Trophoblast cell (in vitro differentiated cells and primary cell): Measurements from ENCODE around the gene LHX6.

Experiments used
- DNase-seq, 2 donors: peaks; one replicate each; pipeline ENCODE4 v3.0.0-alpha.2; 2016
- H2AFZ ChIP-seq: 2 replicates; pipeline ENCODE4 v1.6.1; 2013; ENCODE audit warnings: low read length, moderate library complexity, mild to moderate bottlenecking; ENCODE audit not compliant: insufficient read depth, poor library complexity
- H2AK5ac ChIP-seq: 2 replicates; pipeline ENCODE4 v1.6.1; 2013; ENCODE audit warnings: mild to moderate bottlenecking, low read length
- H2BK120ac ChIP-seq: 2 replicates; pipeline ENCODE4 v1.6.1; 2013; ENCODE audit warnings: low read length, mild to moderate bottlenecking, moderate library complexity; ENCODE audit not compliant: insufficient read depth, poor library complexity
- H2BK12ac ChIP-seq: 2 replicates; pipeline ENCODE4 v1.6.1; 2013; ENCODE audit warnings: mild to moderate bottlenecking, low read length, moderate library complexity
- H2BK5ac ChIP-seq: 2 replicates; pipeline ENCODE4 v1.6.1; 2013; ENCODE audit warnings: low read length, low read depth, moderate library complexity, mild to moderate bottlenecking; ENCODE audit not compliant: poor library complexity
- H3K14ac ChIP-seq: 2 replicates; pipeline ENCODE4 v1.6.1; 2013; ENCODE audit warnings: mild to moderate bottlenecking, low read length
- H3K18ac ChIP-seq: 2 replicates; pipeline ENCODE4 v1.6.1; 2013; ENCODE audit warnings: mild to moderate bottlenecking, low read length
- H3K23ac ChIP-seq: 2 replicates; pipeline ENCODE4 v1.6.1; 2013; ENCODE audit warnings: low read length
- H3K27ac ChIP-seq: 2 replicates; pipeline ENCODE4 v1.5.1; 2013; ENCODE audit warnings: low read depth, mild to moderate bottlenecking, inconsistent platforms, low read length, moderate library complexity
- H3K27me3 ChIP-seq: 2 replicates; pipeline ENCODE4 v1.6.1; 2013; ENCODE audit warnings: inconsistent platforms, mild to moderate bottlenecking, low read length, moderate library complexity; ENCODE audit not compliant: insufficient read depth
- H3K36me3 ChIP-seq, 2 experiments: 1 replicate in 1 of 2; 2 replicates in 1 of 2; pipeline ENCODE4 v1.6.1; 2013; ENCODE audit warnings: low read length in 2 of 2, mild to moderate bottlenecking in 2 of 2, moderate library complexity in 1 of 2; ENCODE audit not compliant: insufficient read depth in 2 of 2, control insufficient read depth in 1 of 2
- H3K4ac ChIP-seq: 2 replicates; pipeline ENCODE4 v1.6.1; 2013; ENCODE audit warnings: low read depth, mild to moderate bottlenecking, low read length, moderate library complexity
- H3K4me1 ChIP-seq, 2 experiments: 1 replicate in 1 of 2; 2 replicates in 1 of 2; pipeline ENCODE4 v1.6.1; 2013; ENCODE audit warnings: low read length in 2 of 2, mild to moderate bottlenecking in 2 of 2, moderate library complexity in 1 of 2; ENCODE audit not compliant: insufficient read depth in 2 of 2, control insufficient read depth in 1 of 2
- H3K4me2 ChIP-seq: 2 replicates; pipeline ENCODE4 v1.6.1; 2013; ENCODE audit warnings: inconsistent platforms, mild to moderate bottlenecking, low read length, moderate library complexity
- H3K4me3 ChIP-seq: 2 replicates; pipeline ENCODE4 v1.5.1; 2013; ENCODE audit warnings: mild to moderate bottlenecking, low read depth, low read length, inconsistent platforms
- H3K79me1 ChIP-seq: one replicate; pipeline ENCODE4 v1.6.1; 2013; ENCODE audit warnings: low read length
- H3K79me2 ChIP-seq: 2 replicates; pipeline ENCODE4 v1.6.1; 2013; ENCODE audit warnings: low read length, mild to moderate bottlenecking; ENCODE audit not compliant: control insufficient read depth, insufficient read depth, poor library complexity
- H3K9ac ChIP-seq: 2 replicates; pipeline ENCODE4 v1.6.1; 2013; ENCODE audit warnings: mild to moderate bottlenecking, low read length
- H3K9me3 ChIP-seq: 2 replicates; pipeline ENCODE4 v1.6.1; 2013; ENCODE audit warnings: low read depth, mild to moderate bottlenecking, control low read depth, inconsistent platforms, low read length; ENCODE audit not compliant: insufficient read depth
- H4K12ac ChIP-seq: 2 replicates; pipeline ENCODE4 v1.6.1; 2013; ENCODE audit warnings: low read depth, mild to moderate bottlenecking, low read length, moderate library complexity
- H4K8ac ChIP-seq: 2 replicates; pipeline ENCODE4 v1.6.1; 2013; ENCODE audit warnings: low read depth, mild to moderate bottlenecking, low read length, moderate library complexity
- H4K91ac ChIP-seq: one replicate; pipeline ENCODE4 v1.6.1; 2013; ENCODE audit warnings: low read depth, mild to moderate bottlenecking, low read length, moderate library complexity
- WGBS: extraction: QIAGEN DNeasy Blood & Tissue Kit; methylation state at CpG from one replicate; pipeline ENCODE4 v1.1.7; 2013; ENCODE audit warnings: missing lambda C conversion rate; ENCODE audit not compliant: insufficient read length, insufficient coverage; ENCODE audit errors: extremely low coverage; 5-methylcytosine and 5-hydroxymethylcytosine counted together

The LHX6 gene

GRCh38 chr9:122214507-122214906, 14.2 kb downstream of the LHX6 start:
- Histone ChIP-seq H3K23ac (no peak overlapping the region), H2BK5ac (no peak overlapping the region), H3K36me3 (no peaks in the 10 kb centered on the region), H2BK120ac (no peak overlapping the region), H3K14ac (no peak overlapping the region), H3K9ac (no peak overlapping the region), H3K4me1 (peaks cover 4 to 8% of the 10 kb centered on the region in 2 experiments), H2AFZ (no peak overlapping the region), H3K79me1 (no peaks in the 10 kb centered on the region), H3K27me3 (peaks cover 70% of the 10 kb centered on the region), H3K4me3 (no peak overlapping the region), H3K4me2 (peak overlapping the region; percentile 36), H4K91ac (no peak overlapping the region), H3K4ac (no peak overlapping the region), H2AK5ac (no peak overlapping the region), H3K79me2 (no peaks in the 10 kb centered on the region), H4K8ac (no peak overlapping the region), H3K18ac (no peak overlapping the region), H2BK12ac (no peak overlapping the region), H4K12ac (no peak overlapping the region), H3K9me3 (peaks cover 18% of the 10 kb centered on the region), H3K27ac (no peak overlapping the region)
- WGBS, result no CpG with 5 or more reads among the region's 9 CpGs
- DNase-seq, result no peak

DNA sequence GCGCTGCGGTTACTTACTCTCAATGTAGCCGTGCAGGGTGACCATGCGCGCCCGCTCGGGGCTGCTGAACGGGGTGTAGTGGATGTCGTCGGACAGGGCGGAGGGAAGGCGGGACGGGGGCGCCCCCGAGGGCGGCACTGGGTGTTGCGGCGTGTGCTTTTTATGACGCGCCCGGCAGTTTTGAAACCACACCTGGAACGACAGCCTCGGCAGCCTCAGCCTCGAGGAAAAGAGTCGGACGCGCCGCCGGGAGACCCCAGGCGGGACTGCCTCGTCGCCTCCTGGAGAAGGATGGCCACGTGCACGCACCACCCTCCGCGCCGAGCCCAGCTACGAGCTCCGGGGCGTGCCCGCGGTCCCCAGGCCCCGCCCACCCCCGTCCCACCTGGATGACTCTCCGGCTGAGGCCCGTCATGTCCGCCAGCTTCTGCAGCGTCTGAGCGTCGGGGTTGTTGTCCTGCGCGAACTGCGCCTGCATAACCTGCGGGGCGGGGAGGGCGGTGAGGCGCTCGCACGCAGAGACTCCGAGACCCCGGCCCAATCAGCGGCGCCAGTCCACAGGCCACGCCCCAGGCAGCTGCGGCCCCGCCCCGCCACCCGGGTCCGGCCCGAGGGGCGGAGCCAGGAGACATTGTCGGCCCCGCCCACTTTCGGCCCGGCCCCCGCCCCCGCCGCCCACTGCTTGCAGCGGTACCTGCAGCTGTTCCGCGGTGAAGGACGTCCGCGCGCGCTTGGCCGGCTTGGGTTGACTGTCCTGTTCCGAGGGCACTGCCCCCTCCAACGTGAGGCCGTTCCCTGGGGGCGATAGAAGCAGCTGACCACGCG, 15.0 kb downstream of the LHX6 start:
- Histone ChIP-seq H2BK5ac (no peak overlapping the region), H2BK12ac (no peak overlapping the region), H3K9me3 (peaks cover 18% of the 10 kb centered on the region), H4K12ac (no peak overlapping the region), H3K4me1 (peaks cover 3 to 4% of the 10 kb centered on the region in 2 experiments), H3K9ac (no peak overlapping the region), H3K4ac (no peak overlapping the region), H3K14ac (no peak overlapping the region), H3K27ac (no peak overlapping the region), H4K91ac (no peak overlapping the region), H3K4me3 (peak overlapping the region; percentile 45), H2AK5ac (no peak overlapping the region), H3K79me1 (no peaks in the 10 kb centered on the region), H3K79me2 (no peaks in the 10 kb centered on the region), H3K18ac (no peak overlapping the region), H3K27me3 (peaks cover 63% of the 10 kb centered on the region), H2AFZ (no peak overlapping the region), H2BK120ac (no peak overlapping the region), H3K4me2 (peak overlapping the region; percentile 59), H3K23ac (no peak overlapping the region), H4K8ac (no peak overlapping the region), H3K36me3 (no peaks in the 10 kb centered on the region)
- peak; percentile 54 to 60 for DNase-seq
- WGBS, result no CpG with 5 or more reads among the region's 93 CpGs

GRCh38 chr9:122213102-122213588, 15.6 kb downstream of the LHX6 start:
- H2BK12ac ChIP-seq, result no peak overlapping the region
- H2BK5ac ChIP-seq, result no peak overlapping the region
- H3K79me2 ChIP-seq, result no peaks in the 10 kb centered on the region
- peaks cover 14% of the 10 kb centered on the region for H3K9me3 ChIP-seq
- H3K23ac ChIP-seq, result no peak overlapping the region
- no peak overlapping the region for H3K4ac ChIP-seq
- H3K9ac ChIP-seq, result no peak overlapping the region
- H2AFZ ChIP-seq, result no peak overlapping the region
- peaks cover 3 to 4% of the 10 kb centered on the region in 2 experiments for H3K4me1 ChIP-seq
- H3K27ac ChIP-seq, result no peak overlapping the region
- peaks cover 57% of the 10 kb centered on the region for H3K27me3 ChIP-seq
- no peak overlapping the region for H3K18ac ChIP-seq
- no peak overlapping the region for H4K91ac ChIP-seq
- no peak overlapping the region for H4K12ac ChIP-seq
- no peak for DNase-seq
- H3K4me2 ChIP-seq, result peak overlapping the region; percentile 59
- no peaks in the 10 kb centered on the region for H3K79me1 ChIP-seq
- H3K14ac ChIP-seq, result no peak overlapping the region
- H3K4me3 ChIP-seq, result no peak overlapping the region
- no peak overlapping the region for H4K8ac ChIP-seq
- no CpG with 5 or more reads among the region's 20 CpGs for WGBS
- H2BK120ac ChIP-seq, result no peak overlapping the region
- H2AK5ac ChIP-seq, result no peak overlapping the region
- H3K36me3 ChIP-seq, result no peaks in the 10 kb centered on the region

GRCh38 chr9:122212473-122213004, 16.2 kb downstream of the LHX6 start:
- Histone ChIP-seq H3K4ac (no peak overlapping the region), H3K14ac (no peak overlapping the region), H3K4me3 (no peak overlapping the region), H3K18ac (no peak overlapping the region), H3K36me3 (no peaks in the 10 kb centered on the region), H4K91ac (no peak overlapping the region), H3K27me3 (peaks cover 50% of the 10 kb centered on the region), H3K79me1 (no peaks in the 10 kb centered on the region), H3K27ac (no peak overlapping the region), H3K79me2 (no peaks in the 10 kb centered on the region), H2BK120ac (no peak overlapping the region), H3K4me2 (no peak overlapping the region), H2AK5ac (no peak overlapping the region), H3K9ac (no peak overlapping the region), H3K9me3 (peaks cover 14% of the 10 kb centered on the region), H4K12ac (no peak overlapping the region), H2BK5ac (no peak overlapping the region), H2AFZ (no peak overlapping the region), H3K4me1 (peaks cover 3 to 4% of the 10 kb centered on the region in 2 experiments), H3K23ac (no peak overlapping the region), H4K8ac (no peak overlapping the region), H2BK12ac (no peak overlapping the region)
- no peak for DNase-seq
- WGBS, result no CpG with 5 or more reads among the region's 7 CpGs
